Activated CD4-positive, alpha-beta T cell treated with anti-CD3 and anti-CD28 coated beads, Interleukin-2, Interleukin-6, amounts not matched to agents 100 ng/mL and 50 ng/mL, durations not matched to agents 16 hours and 8 hours (primary cell): ENCODE data around the gene CR1.
"Not testable (repeated sequence)": the region's sequence is repeated elsewhere in the genome, so short reads cannot be mapped to it uniquely, and the experiment has no call there.

Source experiments
- DNase-seq: peaks from one replicate; pipeline ENCODE4 v3.0.0-alpha.2; 2020

Gene CR1

DNA sequence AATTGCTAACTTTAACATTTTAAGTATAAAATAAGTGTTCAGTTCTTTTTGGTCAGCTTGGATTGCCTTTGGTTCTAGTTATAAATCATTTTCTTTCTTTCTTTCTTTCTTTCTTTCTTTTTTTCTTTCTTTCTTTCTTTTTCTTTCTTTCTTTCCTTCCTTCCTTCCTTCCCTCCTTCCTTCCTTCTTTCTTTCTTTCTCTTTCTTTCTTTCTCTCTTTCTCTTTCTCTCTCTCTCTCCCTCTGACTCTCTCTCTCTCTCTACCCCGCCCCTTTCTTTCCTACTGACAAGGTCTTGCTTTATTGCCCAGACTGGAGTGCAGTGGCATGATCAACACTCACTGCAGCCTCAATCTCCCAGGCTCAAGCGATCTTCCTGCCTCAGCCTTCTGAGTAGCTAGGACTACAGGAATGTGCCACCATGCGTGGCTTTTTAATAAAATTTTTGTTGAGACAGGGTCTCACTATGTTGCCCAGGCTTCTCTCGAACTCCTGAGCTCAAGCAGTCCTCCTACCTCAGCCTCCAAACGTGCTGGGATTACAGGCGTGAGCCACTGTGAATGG, 187.0 kb downstream of the CR1 start:
- DNase-seq: not testable (repeated sequence)

DNA sequence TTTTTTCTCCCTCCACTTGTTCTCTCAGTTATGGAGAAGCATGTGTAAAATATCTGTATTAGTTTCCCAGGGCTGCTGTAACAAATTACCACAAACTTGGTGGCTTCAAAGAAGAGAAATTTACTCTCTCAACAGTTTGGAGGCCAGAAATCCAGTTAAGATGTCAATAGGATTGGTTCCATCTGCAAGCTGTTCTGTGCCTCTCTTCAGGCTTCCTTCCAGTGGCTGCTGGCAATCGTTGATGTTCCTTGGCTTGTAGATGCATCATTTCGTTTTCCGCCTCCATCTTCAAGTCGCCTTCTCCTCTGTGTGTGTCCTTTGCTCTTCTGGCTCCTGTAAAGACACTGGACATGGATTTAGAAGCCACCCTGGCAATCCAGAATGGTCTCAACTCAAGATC, 194.6 kb downstream of the CR1 start:
- not testable (repeated sequence) for DNase-seq

DNA sequence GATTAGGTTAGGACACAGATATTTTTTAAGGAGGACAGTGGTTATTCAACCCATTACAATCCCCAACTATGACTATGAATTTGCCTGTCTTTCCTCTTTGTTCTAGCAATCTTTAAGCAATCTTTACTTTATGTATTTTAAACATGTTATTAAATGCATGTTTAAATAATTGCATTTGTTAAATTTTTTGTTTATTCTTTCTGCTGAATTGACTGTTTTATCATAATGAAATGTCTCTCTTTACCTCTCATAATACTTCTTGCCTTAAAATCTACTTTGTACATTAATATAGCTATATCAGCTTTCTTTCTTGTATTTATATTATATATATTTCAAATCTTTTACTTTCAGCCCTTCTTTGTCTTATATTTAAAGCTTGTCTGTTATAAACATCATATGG, 195.1 kb downstream of the CR1 start:
- no peak for DNase-seq
